22Rv1 (cell line): Measurements from ENCODE around the gene CPNE2.
"Not testable (repeated sequence)": the region's sequence is repeated elsewhere in the genome, so short reads cannot be mapped to it uniquely, and the experiment has no call there.

Experiments used
- H3K27ac ChIP-seq: fragments of 450-650 bp; 2 replicates; pipeline ENCODE4 v1.5.1; 2017
- ZFX ChIP-seq: fragments of 450-650 bp; IDR thresholded peaks from 2 replicates; pipeline ENCODE4 v1.6.1; 2017; ENCODE audit warnings: antibody characterized with exemption, borderline replicate concordance
- TF ChIP-seq, protein P1 (sequence below): fragments of 450-650 bp; IDR thresholded peaks from 2 replicates; pipeline ENCODE4 v1.5.1; 2017; ENCODE audit warnings: mild to moderate bottlenecking

Gene CPNE2

DNA sequence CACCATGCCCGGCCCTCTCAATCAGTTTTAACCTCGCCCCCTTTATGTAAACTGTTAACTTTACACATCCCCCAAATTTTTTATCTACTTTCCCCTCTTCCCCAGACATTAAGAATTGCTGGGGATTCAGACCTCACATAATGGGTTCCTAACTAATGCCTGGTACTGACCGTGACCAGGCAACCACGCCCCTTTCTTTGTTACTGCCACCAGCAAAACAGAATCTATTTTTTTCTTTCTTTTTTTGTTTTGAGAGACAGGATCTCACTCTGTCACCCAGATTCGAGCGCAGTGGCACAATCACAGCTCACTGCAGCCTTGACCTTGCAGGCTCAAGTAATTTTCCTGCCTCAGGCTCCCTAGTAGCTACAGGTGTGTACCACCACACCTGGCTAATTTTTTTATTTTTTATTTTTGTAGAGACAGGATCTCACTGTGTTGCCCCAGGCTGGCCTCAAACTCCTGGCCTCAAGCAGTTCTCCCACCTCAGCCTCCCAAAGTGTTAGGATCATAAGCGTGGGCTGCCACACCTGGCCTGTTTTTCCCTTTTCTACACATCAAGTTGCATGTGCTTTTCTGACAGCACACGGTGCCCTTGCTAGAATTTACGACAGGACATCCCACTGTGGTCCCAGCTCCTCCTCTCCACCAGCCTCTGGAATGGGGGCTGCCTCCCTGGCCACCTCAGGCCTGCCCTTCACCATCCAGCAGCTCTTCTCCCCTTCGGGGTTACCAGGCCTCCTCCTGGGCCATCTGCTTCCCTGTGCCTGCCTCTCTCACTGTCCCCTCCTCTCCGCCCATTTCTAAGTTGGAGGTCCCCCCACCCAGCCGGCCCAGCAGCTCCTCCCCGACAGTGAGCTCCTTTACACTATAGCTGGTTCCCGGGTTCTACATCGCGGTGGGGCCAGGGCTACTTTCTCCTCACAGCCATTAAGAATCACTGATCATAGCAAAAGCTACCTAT lies 10.8 kb downstream of the CPNE2 start:
- TF ChIP-seq, protein P1, sequence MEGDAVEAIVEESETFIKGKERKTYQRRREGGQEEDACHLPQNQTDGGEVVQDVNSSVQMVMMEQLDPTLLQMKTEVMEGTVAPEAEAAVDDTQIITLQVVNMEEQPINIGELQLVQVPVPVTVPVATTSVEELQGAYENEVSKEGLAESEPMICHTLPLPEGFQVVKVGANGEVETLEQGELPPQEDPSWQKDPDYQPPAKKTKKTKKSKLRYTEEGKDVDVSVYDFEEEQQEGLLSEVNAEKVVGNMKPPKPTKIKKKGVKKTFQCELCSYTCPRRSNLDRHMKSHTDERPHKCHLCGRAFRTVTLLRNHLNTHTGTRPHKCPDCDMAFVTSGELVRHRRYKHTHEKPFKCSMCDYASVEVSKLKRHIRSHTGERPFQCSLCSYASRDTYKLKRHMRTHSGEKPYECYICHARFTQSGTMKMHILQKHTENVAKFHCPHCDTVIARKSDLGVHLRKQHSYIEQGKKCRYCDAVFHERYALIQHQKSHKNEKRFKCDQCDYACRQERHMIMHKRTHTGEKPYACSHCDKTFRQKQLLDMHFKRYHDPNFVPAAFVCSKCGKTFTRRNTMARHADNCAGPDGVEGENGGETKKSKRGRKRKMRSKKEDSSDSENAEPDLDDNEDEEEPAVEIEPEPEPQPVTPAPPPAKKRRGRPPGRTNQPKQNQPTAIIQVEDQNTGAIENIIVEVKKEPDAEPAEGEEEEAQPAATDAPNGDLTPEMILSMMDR = no peak
- no peak for TF ChIP-seq ZFX

DNA sequence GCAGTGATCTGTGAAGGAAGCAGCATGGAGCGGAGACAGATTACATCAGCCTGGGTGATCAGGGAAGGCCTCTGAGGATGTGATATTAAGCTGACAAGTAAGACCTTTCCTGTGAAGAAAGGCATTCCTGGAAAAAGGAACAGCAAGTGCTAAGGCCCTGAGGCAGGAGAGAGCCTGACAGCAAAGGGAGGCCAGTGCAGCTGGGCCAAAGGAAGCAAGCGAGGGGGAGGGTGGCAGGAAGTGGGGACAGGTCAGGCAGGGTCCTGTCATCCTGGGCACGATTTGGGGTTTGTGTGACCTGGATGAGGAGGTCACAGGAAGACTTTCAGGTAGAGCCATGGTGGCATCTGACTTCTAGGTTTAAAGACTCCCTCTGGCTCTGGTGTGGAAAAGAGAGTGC lies 12.3 kb downstream of the CPNE2 start:
- H3K27ac ChIP-seq = no peak overlapping the region
- no peak for TF ChIP-seq ZFX
- TF ChIP-seq, protein P1 = no peak

More for the DNA sequence above, 10.8 kb downstream of the CPNE2 start:
- no peak overlapping the region for H3K27ac ChIP-seq

DNA sequence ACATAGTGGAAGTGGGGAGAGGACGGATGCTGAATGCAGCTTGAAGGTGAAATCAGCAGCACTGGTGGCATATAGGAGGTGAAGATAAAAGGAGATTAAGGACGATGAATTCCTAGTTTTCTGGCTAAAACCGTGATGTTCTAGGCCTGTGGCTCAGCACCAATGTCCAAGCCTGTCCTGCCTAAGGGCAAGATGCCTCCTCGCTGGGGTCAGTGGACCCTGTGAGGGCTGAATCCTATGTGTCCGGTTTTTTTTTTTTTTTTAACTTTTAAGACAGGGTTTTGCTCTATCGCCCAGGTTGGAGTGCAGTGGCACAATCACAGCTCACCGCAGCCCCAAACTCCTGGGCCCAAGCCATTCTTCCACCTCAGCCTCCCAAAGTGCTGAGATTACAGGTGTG lies 12.8 kb downstream of the CPNE2 start:
- no peak for TF ChIP-seq ZFX
- TF ChIP-seq, protein P1 = no peak
- H3K27ac ChIP-seq = no peak overlapping the region

DNA sequence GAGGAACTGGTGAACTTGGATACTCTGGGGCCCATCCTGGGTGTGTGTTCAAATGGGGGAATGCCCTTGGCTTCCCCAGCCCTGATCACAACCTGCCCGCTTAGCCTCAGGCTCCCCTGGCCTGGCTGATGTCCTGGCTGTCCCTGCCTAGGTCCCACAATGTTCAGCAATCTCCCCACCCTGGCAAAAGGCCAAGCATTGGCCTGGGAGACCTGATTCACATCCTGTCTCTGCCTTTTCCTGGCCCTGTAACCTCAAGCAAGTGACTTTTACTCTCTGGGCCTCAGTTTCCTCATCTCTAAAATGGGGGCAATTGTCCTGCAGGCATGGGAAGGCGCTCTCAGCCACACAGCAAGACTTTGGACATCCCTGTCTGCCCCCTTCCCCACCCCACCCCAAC lies 14.4 kb downstream of the CPNE2 start:
- H3K27ac ChIP-seq = no peak overlapping the region
- no peak for TF ChIP-seq ZFX
- TF ChIP-seq, protein P1 = no peak

- no peak for TF ChIP-seq ZFX
- TF ChIP-seq, protein P1 = no peak
- H3K27ac ChIP-seq = no peak overlapping the region
Observed at GRCh38 chr16:57107321-57107922, 15.0 kb downstream of the CPNE2 start.

DNA sequence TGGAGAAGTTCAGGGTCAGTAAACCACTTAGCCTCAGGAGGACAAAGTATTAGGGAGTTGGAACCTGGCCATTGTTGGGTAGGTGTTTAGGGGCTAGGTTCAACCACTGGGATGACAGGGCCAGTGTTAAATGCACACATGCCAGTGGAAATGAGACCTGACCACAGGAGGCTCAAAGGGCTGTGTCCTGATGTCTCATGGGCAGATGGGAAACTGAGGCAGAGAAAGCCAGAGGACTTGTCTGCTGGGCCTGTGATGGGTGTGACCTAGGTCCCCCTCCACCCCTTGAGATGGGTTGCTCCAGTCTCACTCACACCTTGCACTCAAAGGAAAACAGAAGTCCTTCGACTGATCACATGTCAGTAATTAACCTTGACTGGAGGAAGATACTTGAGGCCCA lies 16.0 kb downstream of the CPNE2 start:
- TF ChIP-seq ZFX = no peak
- TF ChIP-seq, protein P1 = no peak
- H3K27ac ChIP-seq = no peak overlapping the region

DNA sequence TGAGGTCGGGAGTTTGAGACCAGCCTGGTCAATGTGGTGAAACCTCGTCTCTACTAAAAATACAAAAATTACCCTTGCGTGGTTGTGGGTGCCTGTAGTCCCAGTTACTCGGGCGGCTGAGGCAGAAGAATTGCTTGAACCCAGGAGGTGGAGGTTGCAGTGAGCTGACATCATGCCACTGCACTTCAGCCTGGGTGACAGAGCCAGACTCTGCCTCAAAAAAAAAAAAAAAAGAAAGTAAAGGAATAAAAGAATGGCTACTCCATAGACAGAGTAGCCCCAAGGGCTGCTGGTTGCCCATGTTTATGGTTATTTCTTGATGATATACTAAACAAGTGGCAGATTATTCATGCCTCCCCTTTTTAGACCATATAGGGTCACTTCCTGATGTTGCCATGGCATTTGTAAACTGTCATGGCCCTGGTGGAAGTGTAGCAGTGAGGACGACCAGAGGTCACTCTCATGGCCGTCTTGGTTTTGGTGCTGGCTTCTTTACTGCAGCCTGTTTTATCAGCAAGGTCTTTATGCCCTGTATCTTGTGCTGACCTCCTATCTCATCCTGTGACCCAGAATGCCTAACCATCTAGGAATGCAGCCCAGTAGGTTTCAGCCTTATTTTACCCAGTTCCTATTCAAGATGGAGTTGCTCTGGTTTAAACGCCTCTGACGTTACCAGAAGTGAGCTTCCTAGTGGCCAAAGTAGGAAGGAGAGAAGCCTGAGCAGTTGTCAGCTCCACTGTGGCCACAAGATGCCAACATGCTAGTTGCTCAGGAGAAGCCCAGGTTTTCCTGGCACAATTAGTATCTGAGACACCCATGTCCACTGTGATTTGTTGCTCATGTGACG lies 17.1 kb downstream of the CPNE2 start:
- H3K27ac ChIP-seq = not testable (repeated sequence)
